LNCaP clone FGC (cell line): ENCODE data around the gene CEACAM18.

Source experiments
- DNase-seq: peaks from one replicate; pipeline ENCODE4 v3.0.0-alpha.2; 2011; ENCODE audit warnings: low read depth
- H3K4me3 ChIP-seq: 2 replicates; pipeline ENCODE4 v1.5.1; 2011; ENCODE audit warnings: mild to moderate bottlenecking, low read depth, low read length, control low read depth
- CTCF ChIP-seq: IDR thresholded peaks from 2 replicates; pipeline ENCODE4 v1.5.1; 2012; ENCODE audit warnings: mild to moderate bottlenecking; ENCODE audit not compliant: control insufficient read depth, insufficient read depth; ENCODE audit errors: extremely low read depth

Gene CEACAM18

GRCh38 chr19:51513968-51514367 is 35.6 kb downstream of the CEACAM18 start:
- DNase-seq, result no peak
- TF ChIP-seq CTCF, result no peak
- no peak overlapping the region for H3K4me3 ChIP-seq

- peak; percentile 3 for DNase-seq
- TF ChIP-seq CTCF, result peak; percentile 68
- no peak overlapping the region for H3K4me3 ChIP-seq
These were observed 36.6 kb downstream of the CEACAM18 start for GRCh38 chr19:51514866-51515481.

- no peak overlapping the region for H3K4me3 ChIP-seq
- TF ChIP-seq CTCF, result no peak
- no peak for DNase-seq
These were observed 42.4 kb downstream of the CEACAM18 start for GRCh38 chr19:51520728-51521127.

- no peak overlapping the region for H3K4me3 ChIP-seq
- DNase-seq, result no peak
- no peak for TF ChIP-seq CTCF
These were observed 43.0 kb downstream of the CEACAM18 start for GRCh38 chr19:51521357-51521756.

- no peak overlapping the region for H3K4me3 ChIP-seq
- no peak for DNase-seq
- TF ChIP-seq CTCF, result no peak
These were observed 43.4 kb downstream of the CEACAM18 start for GRCh38 chr19:51521781-51522180.

GRCh38 chr19:51524666-51525264 is 46.4 kb downstream of the CEACAM18 start:
- no peak for DNase-seq
- H3K4me3 ChIP-seq, result no peak overlapping the region
- TF ChIP-seq CTCF, result no peak

GRCh38 chr19:51525651-51526050 is 47.3 kb downstream of the CEACAM18 start:
- DNase-seq, result no peak
- no peak for TF ChIP-seq CTCF
- no peak overlapping the region for H3K4me3 ChIP-seq
